GM21825 (cell line): ENCODE data around the gene MAVS.
"Not testable (repeated sequence)": the region's sequence is repeated elsewhere in the genome, so short reads cannot be mapped to it uniquely, and the experiment has no call there.

ENCODE experiments used
- ATAC-seq: cut with Tn5 transposase; IDR thresholded peaks from one replicate; pipeline ENCODE4 v1.9.1; 2021; ENCODE audit warnings: mild to moderate bottlenecking, moderate library complexity; ENCODE audit not compliant: unreplicated experiment

Gene MAVS

DNA sequence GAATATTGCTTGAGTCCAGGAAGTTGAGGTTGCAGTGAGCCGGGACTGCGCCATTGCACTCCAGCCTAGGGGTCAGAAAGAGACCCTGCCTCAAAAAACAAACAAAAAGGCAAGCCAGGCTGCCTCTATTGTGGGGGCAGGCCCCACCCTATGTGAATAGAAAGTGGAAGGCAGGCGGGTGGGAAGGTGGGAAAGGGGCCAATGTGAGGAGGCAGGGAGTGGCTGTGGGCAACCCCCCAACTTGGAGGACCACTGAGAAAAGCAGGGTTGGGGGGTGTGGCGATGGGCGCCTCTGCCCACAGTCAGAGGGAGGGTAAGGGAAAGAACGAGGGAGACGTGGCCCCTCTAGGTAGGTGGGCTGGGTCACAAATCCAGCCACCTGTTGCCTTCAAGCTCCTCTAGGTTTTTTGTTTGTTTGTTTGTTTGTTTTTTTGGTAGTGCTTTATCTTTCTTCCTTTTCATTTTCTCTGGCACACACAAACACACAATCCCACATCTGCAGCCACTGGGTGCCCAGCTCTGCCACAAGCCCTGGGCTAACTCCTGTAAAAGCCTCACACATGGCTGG, 31.6 kb upstream of the MAVS start:
- ATAC-seq: no peak

DNA sequence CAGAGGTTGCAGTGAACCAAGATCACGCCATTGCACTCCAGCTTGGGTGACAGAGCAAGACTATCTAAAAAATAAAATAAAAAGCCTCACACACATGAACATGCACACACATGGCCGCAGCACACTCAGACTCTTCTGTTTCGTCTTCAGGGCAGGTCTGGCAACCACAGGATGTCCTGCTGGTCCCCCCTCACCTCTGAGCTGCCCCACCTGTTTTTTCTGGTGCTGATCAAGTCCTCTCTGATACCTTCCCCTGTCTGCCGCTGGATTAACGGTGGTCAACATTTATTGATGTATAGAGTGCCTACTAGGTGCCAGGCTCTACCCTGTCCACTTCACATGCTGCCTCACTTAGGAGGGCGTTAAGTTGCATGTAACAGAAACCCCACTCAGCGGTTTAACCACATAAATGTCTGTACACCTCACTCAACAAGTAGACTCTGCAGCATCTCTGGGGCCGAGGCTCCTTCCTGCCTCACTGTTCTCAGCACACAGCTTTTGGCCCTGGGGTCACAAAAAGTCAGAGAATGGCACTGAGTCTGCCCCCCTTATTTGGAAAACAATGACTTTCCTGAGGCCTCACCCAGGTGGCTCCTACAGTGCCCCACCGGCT, 30.8 kb upstream of the MAVS start:
- ATAC-seq: no peak

DNA sequence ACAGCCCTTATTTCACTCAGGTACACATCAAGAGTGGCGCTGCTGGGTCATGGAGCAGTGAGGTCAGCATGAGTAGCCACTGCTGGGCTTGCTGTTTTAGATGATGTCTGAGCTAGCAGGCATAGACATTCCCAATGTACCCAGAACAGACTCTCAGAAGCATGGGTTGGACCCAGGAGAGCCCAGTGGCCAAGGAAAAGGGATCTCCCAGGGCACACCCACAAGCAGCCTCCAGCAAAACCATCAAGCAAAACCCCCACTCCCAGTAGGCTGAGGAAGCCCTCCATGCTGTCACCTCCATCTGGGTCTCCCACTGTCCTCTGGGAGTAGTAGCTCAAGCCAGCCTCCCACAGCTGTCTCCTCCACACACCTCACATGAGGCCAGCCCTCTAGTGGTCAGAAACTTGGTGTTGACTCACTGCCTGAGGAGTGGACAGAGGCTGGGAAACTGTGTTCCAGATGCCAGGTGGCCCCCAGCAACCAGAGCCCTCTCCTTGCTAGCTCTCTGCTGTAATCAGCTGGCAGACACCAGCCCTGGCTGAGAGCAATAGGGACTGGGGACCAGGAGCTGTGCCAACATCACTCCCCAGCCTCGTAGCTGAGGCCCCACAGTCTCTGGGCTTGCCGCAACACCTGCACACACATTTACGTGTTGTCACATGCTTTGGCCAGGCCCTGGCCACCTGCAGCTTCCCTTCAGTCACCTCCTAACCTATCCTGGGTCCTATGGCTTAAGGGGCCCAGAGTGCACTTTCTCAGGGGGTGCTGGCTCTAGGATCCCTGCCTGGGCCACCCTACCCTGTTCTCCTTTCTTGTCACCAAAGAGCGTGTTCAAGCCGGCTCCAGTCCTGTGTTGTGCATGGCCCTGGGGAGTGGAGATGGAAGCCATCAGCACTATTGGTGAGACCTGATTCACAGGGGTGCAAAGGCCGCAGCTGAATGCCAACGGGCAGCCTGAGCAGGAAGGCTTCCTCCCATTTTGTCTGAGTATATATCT, 28.2 kb upstream of the MAVS start:
- ATAC-seq: no peak

DNA sequence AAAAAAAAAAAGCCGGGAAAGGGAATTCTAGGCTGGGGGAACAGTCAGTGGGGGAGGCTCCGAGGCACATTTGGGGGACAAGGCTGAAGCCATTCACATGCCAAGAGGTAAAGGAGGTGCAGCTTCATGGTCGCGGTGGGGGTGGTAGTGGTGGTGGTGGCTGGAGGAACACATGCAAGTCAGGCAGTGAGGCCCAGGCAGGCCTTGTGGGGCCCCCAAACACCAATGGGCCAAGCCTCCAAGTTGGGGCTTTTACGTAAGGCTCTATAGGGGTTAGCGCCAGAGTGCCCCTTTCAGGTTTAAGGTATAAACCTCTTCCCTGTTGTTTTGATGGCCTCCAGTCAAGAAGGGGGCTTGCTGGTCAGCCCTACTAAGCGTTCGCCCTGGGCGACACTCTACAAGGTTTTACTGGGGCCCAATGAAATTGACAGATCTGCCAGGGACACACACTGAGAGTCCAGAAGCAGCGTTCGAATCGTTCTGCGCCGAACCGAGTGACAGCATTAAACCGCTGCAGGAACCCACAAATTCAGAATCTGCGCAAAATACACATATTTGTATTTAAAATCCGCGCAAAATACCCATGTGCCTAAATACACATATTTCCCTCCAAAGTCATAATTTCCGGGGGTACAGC, 27.1 kb upstream of the MAVS start:
- ATAC-seq: no peak

DNA sequence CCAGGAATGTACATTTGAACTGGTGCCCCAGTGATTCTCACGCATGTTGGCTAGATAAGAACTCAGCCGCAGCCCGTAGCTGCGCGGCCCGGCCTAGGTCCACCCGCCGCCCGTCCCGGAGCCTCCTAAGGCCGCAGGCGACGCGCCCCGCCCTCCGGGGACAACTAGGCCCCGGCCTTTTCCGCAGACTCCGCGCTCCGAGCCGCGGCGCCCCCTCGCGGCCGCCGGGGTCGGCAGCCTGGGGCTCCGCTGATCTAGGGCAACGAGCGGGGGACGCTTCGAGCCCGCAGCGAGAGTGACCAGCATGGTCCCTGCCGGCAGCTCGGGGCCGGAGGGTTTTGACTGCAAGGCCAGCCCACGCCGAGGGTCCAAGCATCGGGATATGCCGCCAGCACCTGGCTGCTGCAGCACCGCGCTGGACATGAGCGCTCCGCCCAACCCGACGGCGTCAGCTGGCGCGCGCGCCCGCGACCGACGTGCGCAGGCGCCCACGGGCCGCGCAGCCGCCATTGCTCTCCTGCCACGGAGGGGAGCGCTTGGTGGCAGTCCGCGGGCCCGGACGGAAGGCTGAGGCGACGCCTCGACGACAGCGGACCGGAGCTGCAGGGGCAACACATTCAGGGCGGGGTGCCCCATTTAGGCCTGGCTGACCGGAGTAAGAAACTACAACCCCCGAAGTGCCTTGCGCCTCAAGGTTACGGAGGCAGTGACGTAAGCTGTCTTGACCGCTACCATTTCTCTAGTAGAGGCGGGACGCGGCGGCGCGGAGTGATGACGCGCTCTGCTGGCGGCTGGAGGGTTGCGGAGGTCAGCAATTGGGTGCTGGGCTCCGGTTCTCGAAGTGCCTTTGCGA, 26.4 kb upstream of the MAVS start, which contains the start of gene AP5S1:
TSS of gene AP5S1 (plus strand) at position 500 of the 853 bp plus-strand sequence. CDS start 1,571 bp downstream, outside the sequence.
- peak; percentile 77 for ATAC-seq

DNA sequence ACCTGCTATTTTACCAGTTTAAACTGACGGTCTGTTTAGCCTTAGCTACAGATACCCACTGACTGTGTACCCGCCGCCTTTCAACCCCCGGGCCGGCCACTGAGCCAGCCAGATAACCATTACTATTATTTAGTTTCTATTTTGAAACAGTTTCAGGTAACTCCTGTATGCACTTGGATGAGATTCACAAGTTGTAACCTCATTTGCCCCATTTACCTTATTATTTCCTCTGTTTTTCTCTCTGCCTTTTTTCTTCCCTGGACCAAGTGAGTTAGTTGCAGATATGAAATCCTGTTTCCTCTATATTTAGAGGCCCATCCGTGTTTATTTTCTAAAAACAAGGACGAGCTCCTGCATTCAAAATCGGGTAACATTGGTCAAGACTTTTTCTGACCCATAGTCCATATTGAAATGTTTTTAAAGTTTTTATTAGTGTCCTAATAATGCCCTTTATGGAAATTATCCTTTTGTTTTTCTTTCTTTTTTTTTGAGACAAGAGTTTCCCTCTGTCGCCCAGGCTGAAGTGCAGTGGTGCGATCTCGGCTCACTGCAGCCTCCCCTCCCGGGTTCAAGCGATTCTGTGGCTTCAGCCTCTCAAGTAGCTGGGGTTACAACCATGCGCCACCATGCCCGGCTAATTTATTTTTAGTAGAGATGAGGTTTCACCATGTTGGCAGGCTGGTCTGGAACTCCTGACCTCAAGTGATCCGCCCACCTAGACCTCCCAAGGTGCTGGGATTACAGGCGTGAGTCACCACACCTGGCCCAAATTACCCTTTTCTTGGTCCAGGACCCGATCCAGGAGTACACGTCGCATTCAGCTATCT, 25.5 kb upstream of the MAVS start:
- no peak for ATAC-seq

DNA sequence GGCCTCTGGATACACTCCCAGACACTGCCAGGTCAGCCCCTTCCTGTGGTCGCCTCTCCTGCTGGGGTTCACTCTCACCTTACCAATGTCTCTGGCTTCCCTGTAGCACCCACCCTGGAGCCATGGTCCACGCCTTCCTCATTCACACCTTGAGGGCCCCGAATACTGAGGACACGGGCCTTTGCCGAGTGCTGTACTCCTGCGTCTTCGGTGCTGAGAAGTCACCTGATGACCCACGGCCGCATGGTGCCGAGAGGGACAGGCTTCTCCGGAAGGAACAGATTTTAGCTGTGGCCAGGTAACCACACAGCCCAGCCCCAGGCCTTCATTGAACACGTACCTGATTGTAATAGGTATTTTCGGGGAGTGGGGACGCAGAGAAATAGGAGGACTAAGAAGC, 24.6 kb upstream of the MAVS start:
- ATAC-seq: no peak

DNA sequence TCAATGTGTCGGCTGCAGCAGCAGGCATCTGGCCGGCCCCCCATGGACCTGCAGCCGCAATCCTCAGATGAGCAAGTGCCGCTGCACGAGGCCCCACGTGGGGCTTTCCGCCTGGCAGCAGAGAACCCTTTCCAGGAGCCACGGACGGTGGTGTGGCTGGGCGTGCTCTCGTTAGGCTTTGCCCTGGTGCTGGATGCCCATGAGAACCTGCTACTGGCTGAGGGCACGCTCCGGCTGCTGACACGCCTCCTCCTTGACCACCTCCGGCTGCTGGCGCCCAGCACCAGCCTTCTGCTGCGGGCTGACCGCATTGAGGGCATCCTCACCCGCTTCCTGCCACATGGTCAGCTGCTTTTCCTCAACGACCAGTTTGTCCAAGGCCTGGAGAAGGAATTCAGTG, 22.8 kb upstream of the MAVS start:
- no peak for ATAC-seq

DNA sequence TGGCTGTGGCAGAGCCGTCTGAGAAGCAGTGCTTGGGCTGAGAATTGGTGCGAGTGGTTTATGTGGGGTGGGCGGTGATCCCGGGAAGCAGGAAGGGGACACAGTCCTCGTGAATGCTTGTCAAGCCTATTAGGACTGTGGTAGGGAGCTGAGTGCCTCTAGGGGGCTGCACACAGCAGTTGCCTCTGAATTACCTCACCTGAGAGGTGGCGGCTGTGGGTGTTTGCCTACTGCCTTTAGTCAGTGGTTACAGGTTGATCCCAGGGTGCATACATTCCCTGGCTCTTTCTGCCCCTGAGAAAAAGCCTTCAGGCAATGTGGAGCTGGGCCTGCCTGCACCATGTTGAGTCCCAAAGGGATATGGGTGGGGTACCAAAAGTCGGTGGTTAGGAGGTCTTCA, 21.1 kb upstream of the MAVS start:
- no peak for ATAC-seq

DNA sequence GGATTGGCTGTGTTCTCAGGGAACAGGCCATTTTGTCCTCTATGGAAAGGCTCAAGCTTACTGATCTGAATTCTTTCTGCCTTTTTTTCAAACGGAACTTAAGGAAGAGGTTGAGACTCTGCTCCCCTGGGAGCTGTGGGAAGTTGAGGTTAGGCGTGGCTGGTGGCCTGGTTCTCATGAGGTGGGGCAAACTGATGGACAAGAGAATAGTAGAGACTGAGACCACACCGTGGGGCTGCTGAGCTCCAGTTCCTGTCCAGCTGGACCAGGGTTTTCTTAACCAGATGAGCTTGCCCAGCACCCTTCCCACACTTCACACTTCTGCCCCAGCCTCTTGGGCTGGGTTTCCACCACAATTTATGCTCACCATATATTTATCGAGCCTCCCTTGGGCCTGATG, 20.2 kb upstream of the MAVS start:
- ATAC-seq: no peak

DNA sequence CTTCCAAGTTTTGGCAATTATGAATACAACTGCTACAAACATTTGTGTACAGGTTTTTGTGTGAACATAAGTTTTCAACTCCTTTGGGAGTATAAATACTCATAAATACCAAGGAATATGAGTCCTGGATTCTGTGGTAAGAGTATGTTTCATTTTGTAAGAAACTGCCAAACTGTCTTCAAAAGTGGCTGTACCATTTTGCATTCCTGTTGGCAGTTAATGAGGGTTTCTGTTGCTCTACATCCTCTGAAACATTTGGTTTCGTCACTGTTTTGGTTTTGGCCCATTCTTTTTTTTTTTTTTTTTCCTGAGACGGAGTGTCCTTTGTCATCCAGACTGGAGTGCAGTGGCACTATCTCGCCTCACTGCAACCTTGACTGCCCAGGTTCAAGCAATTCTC, 17.8 kb upstream of the MAVS start:
- ATAC-seq: no peak

DNA sequence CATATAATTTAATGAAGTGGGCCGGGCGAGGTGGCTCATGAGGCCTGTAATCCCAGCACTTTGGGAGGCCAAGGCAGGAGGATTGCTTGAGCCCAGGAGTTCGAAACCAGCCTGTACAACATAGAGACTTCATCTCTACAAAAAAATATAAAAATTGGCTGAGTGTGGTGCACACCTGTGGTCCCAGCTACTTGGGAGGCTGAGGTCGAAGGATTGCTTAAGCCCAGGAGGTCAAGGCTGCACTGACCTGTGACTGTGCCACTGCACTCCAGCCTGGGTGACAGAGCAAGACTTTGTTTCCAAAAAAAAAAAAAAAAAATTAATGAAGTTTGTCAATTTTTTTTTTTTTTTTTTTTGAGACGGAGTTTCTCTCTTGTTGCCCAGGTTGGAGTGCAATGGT, 16.7 kb upstream of the MAVS start:
- ATAC-seq: not testable (repeated sequence)

DNA sequence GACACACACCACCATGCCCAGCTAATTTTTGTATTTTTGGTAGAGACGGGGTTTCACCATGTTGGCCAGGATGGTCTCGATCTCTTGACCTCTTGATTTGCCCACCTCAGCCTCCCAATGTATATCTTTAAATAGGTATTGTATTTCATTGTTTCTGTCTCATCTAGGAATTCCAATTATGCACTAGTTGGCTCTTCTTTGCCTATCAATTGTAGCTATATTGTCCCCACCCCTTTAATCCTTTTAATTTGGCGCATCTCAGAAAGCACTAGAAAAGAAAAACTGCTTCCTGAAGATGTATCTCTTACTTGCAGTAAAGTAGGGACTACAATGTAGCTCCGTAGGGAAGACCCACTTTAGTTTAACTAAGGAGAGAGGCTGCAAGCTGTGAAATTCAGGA, 10.5 kb upstream of the MAVS start:
- ATAC-seq: no peak

DNA sequence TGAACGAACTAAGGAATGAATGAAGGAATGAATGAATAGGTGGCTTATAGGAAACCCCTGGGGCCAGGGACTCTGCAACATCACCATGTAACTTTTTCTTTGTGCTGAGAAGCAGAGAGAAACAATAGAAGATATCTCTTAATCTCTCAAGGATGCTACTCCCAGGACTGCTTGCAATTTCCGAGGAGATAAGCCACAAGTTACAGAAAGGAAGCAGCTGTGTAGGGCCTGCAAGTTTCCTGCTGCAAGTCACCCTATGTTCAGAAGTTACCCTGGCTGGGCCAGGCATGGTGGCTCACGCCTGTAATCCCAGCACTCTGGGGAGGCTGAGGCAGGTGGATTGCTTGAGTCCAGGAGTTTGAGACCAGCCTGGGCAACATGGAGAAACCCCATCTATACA, 7.3 kb upstream of the MAVS start:
- ATAC-seq: no peak

DNA sequence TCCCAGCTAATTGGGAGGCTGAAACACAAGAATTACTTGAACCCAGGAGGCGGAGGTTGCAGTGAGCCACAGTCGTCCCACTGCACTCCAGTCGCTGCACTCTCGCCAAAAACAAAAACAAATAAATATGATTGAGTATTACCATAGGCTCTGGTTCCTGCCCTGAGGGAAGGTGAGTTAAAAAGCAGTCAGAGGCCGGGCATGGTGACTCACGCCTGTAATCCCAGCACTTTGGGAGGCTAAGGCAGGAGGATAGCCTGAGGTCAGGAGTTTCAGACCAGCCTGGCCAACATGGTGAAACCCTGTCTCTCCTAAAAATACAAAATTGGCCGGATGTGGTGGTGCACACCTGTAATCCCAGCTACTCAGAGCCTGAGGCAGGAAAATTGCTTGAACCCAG, 6.4 kb upstream of the MAVS start:
- not testable (repeated sequence) for ATAC-seq

DNA sequence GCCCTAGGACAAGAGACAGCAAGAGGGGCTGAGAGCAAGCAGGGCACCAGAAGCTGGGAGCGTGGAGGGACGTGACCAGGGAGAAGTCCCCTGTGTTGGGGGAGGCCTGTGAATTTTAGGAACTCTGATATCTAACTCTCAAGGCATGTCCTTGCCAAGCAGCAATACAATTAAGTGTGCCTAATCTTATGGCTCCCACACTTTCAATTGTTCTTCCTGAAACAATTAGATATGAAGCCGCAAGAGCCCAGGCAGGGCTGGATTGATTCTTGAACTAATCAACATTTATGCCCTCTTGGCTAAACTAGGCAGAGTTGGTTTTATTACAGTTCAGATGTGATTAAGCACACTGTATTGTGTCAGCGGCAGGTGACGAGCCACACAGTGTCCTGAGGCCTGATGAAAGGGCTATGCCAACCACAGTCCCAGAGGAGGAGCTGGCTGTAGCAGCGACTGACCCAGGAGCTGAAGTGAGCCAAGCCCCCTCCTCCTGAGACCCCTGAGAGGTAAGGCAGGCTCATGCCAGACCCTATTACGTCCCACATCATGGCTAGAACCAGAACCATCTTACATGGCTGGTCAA, 4.2 kb upstream of the MAVS start:
- no peak for ATAC-seq

DNA sequence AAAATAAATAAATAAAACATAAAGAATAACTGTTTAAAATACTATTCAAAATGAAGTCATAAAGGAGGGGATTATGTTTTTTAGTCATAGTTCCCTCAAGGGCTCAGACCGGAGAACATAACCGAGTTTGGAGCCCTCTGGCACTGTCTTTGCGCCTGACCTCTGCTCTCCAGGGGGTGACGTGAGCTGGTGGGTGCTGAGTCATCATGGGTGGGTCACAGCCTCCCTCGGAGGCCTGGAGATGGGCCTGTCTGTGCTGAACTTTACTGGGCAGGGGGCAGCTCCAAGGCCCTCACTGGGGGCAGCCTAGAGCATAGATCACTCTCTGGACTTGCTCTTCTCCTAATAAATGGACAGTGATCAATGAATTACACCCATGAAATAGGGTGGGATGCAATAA, 3.1 kb upstream of the MAVS start:
- no peak for ATAC-seq

DNA sequence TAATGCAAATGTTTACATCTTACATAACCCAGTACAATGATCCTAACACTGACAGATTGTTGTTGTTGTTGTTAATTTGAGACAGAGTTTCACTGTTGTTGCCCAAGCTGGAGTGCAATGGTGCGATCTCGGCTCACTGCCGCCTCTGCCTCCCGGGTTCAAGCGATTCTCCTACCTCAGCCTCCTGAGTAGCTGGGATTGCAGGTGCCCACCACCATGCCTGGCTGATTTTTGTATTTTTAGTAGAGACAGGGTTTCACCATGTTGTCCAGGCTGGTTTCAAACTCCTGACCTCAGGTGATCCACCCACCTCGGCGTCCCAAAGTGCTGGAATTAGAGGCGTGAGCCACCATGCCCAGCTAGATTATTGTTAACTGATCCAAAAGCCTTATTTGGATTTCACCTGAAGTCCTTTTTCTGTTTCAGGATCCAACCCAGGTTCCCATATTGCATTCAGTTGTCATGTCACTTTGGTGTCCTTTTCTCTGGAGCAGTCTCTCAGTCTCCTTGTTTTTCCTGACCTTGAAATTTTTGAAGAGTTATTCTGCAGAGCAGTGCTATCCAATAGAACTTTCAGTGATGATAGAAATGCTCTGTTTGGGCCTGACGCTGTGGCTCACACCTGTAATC, 2.5 kb upstream of the MAVS start:
- ATAC-seq: not testable (repeated sequence)

DNA sequence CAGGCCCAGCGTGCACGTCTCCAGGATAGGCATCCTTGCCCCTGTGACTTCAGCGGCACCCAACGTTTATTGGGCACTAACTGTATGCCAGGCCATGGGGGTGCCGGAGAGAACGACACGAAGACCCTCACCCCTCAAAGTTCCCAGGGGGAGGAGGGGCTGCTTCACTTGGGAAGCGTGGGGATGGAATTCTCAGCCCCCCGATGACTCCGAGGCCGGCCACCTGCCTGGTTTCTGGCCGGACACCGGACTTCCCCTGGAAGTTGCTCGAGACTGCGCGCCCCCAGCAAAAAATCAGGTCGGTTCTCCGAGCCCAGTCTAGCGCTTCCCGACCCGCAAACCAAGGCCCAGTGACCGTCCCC, 275 bp upstream of the MAVS start:
- ATAC-seq: no peak
